HG03439 (cell line): ENCODE results near the gene ZNF574.

Source experiments
- ATAC-seq: cut with Tn5 transposase; IDR thresholded peaks from one replicate; pipeline ENCODE4 v1.9.1; 2021; ENCODE audit warnings: mild to moderate bottlenecking, moderate library complexity; ENCODE audit not compliant: unreplicated experiment

The ZNF574 gene

DNA sequence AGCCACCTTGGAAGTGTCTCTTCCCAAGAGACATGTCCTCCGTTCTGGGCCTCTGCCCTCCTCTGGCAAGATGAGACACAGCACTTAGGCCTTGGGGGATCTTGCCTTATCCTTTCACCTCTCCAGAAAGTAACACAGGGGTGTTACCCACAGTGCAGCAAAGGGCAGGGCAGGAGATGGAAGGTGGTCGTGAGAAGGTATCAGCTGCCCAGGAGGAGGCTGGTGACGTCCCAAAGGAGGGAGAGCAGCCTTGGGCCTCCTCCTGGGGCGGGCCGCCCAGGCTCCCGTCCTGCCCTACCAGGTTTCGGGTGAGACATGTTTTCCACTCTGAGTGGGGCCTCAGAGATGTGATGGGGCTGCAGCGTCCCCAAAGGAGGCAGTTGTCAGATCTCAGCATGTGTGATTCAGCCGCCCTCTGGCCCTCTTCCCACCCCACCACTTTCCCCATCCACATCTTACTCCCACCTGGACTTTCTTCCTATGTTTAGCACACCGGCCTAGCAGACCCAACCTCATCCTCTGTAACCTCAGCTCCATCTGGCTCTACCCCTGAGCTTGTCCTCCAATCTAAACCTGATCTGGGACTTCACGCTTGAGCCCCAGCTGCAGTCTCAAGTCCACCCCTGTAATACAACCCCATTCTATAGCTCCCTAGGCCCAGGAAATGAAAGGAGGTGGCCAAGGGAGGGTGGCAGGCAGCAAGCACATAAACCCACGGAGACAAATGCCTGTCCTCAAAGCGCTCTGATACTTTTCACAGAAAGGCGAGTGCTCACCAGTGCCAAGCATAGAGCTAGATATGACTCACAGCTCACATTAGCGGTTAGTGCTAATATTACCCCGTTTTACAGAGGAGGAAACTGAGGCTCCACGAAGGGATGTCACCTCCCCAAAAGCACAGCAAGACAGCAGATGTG is 47.0 kb downstream of the ZNF574 start:
- ATAC-seq: no peak

DNA sequence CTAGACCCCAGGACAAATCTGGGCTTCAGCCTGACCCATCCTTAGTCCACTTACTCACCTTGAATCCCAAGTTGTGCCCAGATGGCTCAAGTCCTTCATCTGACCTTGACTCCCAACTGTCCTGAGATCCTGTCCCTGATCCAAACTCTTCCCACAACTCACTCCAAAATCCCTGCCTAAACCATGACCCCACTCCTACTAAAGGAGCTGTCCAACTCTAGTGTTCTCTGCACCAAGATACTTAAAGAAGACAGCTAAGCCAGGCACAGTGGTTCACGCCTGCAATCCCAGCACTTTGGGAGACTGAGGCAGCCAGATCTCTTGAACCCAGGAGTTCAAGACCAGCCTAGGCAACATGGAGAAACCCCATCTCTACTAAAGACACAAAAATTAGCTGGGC is 47.8 kb downstream of the ZNF574 start:
- ATAC-seq: no peak

DNA sequence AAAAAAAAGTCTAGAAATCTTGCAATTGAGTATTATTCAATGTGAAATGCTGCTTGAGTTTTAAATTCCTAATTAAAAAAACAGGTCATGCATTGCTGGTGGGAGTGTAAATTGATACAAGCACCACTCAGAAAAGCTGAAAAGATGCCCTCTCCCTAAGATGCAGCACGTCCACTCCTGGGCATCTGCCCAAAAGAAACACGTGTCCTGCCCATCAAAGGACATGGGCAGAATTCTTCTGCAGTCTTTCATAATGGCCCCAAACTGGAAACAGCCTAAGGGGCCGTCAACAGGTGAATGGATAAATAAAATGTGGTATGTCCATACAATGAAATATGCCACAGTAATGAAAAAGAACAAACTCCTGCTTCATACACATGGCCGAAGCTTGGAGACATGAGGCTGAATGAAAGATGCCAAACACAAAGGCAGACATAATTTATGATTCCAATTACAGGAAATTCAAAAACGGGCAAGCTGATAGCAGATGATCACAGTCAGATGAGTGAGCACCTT is 48.5 kb downstream of the ZNF574 start:
- no peak for ATAC-seq

DNA sequence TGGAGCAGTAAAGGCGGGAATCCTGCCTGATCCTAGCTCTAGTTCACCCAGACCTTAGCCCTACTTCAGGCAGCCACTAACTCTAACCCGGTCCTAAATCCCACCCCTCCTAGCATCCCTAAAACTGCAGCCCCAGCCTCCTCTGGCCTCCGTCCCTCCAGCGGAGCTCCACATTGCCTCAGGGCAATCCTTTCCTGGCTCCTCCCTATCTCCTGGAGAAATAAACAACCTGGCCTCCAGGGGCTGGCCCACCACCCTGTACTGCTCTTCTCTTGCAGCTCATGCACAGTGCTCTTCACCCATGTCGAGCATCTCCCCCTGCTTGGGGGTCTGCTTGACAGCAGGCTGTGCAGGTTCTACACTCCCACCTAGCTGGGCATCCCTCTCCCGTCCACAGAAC is 49.6 kb downstream of the ZNF574 start:
- no peak for ATAC-seq

DNA sequence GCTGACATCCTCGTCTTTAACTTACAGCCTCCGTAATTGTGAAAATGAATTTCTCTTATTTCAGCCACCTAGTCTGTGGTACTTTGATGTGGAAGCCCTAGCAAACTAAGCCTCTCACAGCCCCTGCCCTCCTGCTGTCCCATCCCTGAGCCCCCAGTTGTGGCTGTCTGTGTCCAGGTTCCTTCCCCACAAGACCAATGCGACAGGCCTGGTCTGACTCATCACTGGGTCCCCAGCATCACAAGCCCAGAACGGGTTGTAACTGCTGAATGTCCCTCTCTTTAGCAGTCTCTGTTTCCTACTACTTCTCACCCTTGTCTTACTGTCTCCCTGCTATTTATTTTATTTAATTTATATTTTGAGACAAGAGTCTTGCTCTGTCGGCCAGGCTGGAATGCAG is 50.6 kb downstream of the ZNF574 start:
- ATAC-seq: no peak

DNA sequence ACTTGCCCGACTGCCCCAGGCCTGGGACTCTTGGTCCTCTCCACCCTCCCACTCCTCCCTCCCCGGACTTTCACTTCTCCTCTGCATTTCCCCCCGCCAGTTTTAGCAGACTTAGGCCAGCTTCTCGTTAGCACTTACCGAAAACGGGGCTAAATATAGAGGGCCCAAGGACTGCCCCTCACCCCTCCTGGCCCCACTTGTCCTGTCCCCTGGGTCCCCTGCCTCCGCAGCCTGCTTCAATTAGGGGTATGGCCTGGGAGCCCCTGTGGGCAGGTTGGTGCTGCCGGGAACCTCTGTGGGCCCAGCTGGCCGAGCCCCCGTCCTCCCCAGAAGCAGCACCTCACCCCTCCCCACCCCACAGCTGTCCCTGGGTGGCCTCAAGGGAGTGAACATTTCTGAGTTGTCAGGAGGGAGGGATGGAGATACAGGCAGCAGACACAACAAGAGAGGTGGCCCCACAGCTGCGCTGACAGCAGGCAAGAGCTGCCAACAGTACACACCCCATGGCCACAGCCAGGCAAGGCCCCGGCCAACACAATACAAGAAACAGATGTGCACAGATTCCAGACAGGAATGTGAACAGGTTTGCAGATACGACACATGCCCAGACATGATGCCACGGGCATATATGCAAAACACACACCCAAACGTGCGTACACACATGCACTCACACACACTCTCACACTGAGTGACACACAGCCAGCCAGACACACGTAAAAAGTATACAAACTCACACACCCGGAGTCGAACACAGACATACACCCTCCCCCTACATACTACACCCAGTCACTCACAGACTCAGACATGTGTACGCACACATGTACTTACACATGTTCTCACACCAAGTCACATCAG is 53.7 kb downstream of the ZNF574 start:
- ATAC-seq: peak; percentile 48

DNA sequence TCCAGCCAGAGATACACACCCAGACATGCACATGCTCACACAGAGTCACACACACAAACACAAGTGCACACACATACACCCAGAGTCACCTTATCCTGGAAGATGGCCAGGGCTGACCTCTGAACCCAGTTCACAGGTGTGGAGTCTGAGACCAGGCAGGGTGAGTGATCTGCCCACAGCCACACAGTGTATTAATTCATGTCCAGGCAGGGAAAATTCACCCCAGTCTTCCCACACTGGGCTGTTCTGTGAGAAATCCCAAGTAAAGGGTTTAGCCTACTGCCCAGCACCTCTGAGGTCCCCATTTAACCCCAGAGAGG is 54.2 kb downstream of the ZNF574 start:
- ATAC-seq: no peak
